ENCODE data around the gene ZNF622.
"Not testable (repeated sequence)": the region's sequence is repeated elsewhere in the genome, so short reads cannot be mapped to it uniquely, and the experiment has no call there.

Gene ZNF622

GRCh38 chr5:16455668-16456067 is 9.9 kb downstream of the ZNF622 start:
- no peak for DNase-seq (ENCODE audit: low spot score)

GRCh38 chr5:16454686-16455085 is 10.9 kb downstream of the ZNF622 start:
- DNase-seq (ENCODE audit: low spot score) = no peak
- TF ChIP-seq CTCF (IDR thresholded peaks at IDR 0.05; ENCODE audit: extremely low read depth, missing control alignments) = no peak

More at GRCh38 chr5:16455668-16456067, 9.9 kb downstream of the ZNF622 start:
- no peak for TF ChIP-seq CTCF (IDR thresholded peaks at IDR 0.05; ENCODE audit: extremely low read depth, missing control alignments)

- DNase-seq (ENCODE audit: low spot score) = no peak
- no peak for TF ChIP-seq CTCF (IDR thresholded peaks at IDR 0.05; ENCODE audit: extremely low read depth, missing control alignments)
Measured at GRCh38 chr5:16453609-16454008, 12.0 kb downstream of the ZNF622 start.

- DNase-seq (ENCODE audit: low spot score) = no peak
- TF ChIP-seq CTCF (IDR thresholded peaks at IDR 0.05; ENCODE audit: extremely low read depth, missing control alignments) = no peak
Measured at GRCh38 chr5:16450163-16450562, 15.4 kb downstream of the ZNF622 start.

- TF ChIP-seq CTCF (IDR thresholded peaks at IDR 0.05; ENCODE audit: extremely low read depth, missing control alignments) = no peak
- DNase-seq (ENCODE audit: low spot score) = no peak
Measured at GRCh38 chr5:16446993-16447392, 18.6 kb downstream of the ZNF622 start.

- no peak for DNase-seq (ENCODE audit: low spot score)
- TF ChIP-seq CTCF (IDR thresholded peaks at IDR 0.05; ENCODE audit: extremely low read depth, missing control alignments) = no peak
Measured at GRCh38 chr5:16437977-16438376, 27.6 kb downstream of the ZNF622 start.

GRCh38 chr5:16436065-16436682 is 29.4 kb downstream of the ZNF622 start:
- DNase-seq (ENCODE audit: low spot score) = not testable (repeated sequence)

- TF ChIP-seq CTCF (IDR thresholded peaks at IDR 0.05; ENCODE audit: extremely low read depth, missing control alignments) = no peak
- DNase-seq (ENCODE audit: low spot score) = no peak
Measured at GRCh38 chr5:16431490-16431889, 34.1 kb downstream of the ZNF622 start.
